Measurements from ENCODE around the gene HIVEP3.

Gene HIVEP3

DNA sequence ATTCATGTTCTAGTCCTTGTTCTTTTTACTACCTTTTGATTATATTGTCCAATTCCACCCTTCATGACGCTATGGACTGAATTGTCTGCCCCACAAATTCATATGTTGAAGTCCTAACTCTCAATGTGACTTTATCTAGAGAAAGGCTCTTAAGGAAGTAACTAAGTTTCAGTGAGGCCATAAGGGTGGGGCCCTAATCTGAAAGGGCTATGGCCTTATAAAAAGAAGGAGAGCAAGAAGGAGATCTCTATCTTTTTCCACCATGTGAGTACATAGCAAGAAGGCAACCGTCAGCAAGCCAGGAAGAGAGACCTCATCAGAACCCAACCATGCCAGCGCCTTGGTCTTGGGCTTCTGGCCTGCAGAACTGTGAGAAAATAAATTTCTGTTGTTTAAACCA is 95.9 kb downstream of the HIVEP3 start:
- no peak for TF ChIP-seq POLR2AphosphoS5 (IDR thresholded peaks at IDR 0.05; ENCODE audit: low read depth, low read length)
- no peak for TF ChIP-seq SIN3A (IDR thresholded peaks at IDR 0.05; ENCODE audit: borderline replicate concordance, insufficient read depth, low read length)
- TF ChIP-seq FOXP2 (optimal IDR thresholded peaks at IDR 0.05; ENCODE audit: borderline replicate concordance, extremely low read depth, extremely low read length, insufficient read depth) = no peak
- TF ChIP-seq TAF1 (IDR thresholded peaks at IDR 0.05; ENCODE audit: borderline replicate concordance, insufficient read depth, low read length) = no peak

DNA sequence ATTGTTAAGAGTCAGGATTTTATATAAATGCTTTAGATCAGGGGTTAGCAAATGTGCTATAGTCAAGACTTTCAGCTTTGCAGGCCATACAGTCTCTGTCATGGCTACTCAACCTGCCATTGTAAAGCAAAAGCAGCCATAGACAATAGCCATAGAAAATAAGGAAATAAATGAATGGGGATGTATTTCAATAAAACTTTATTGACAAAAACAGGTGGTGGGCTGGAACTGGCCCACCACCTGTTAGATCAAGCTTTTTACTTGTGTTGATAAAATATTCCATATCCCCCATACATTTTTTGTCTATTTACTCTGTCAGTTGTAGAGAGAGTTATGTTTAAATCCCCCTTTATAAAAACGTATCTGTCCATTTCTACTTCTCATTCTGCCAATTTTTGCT is 98.9 kb downstream of the HIVEP3 start:
- no peak for TF ChIP-seq FOXP2 (optimal IDR thresholded peaks at IDR 0.05; ENCODE audit: borderline replicate concordance, extremely low read depth, extremely low read length, insufficient read depth)
- no peak for TF ChIP-seq TAF1 (IDR thresholded peaks at IDR 0.05; ENCODE audit: borderline replicate concordance, insufficient read depth, low read length)
- no peak for TF ChIP-seq SIN3A (IDR thresholded peaks at IDR 0.05; ENCODE audit: borderline replicate concordance, insufficient read depth, low read length)
- TF ChIP-seq, protein P1, sequence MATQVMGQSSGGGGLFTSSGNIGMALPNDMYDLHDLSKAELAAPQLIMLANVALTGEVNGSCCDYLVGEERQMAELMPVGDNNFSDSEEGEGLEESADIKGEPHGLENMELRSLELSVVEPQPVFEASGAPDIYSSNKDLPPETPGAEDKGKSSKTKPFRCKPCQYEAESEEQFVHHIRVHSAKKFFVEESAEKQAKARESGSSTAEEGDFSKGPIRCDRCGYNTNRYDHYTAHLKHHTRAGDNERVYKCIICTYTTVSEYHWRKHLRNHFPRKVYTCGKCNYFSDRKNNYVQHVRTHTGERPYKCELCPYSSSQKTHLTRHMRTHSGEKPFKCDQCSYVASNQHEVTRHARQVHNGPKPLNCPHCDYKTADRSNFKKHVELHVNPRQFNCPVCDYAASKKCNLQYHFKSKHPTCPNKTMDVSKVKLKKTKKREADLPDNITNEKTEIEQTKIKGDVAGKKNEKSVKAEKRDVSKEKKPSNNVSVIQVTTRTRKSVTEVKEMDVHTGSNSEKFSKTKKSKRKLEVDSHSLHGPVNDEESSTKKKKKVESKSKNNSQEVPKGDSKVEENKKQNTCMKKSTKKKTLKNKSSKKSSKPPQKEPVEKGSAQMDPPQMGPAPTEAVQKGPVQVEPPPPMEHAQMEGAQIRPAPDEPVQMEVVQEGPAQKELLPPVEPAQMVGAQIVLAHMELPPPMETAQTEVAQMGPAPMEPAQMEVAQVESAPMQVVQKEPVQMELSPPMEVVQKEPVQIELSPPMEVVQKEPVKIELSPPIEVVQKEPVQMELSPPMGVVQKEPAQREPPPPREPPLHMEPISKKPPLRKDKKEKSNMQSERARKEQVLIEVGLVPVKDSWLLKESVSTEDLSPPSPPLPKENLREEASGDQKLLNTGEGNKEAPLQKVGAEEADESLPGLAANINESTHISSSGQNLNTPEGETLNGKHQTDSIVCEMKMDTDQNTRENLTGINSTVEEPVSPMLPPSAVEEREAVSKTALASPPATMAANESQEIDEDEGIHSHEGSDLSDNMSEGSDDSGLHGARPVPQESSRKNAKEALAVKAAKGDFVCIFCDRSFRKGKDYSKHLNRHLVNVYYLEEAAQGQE (IDR thresholded peaks at IDR 0.05; ENCODE audit: insufficient read depth in 1 of 2, low read depth in 2 of 2, low read length in 2 of 2) = no peak
- no peak for TF ChIP-seq POLR2AphosphoS5 (IDR thresholded peaks at IDR 0.05; ENCODE audit: low read depth, low read length)

DNA sequence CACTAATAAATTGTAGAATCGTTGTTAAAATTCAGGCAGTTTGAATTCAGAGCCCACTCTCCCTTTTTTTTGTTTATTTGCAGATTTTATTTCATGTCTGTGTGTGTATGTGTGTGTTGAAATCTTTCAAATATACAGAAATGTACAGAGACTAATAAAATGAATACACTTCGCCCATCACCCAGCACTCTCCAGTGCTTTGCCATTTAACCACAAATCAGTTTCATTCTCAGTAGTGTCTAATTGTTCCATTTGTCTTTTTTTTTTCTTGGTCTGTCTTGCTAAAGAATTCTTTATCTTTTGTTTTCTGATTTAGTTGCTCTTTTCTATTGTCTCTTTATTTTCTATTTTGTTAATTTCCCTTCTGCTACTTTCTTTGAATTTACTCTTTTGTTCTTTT is 99.7 kb downstream of the HIVEP3 start:
- no peak for TF ChIP-seq POLR2AphosphoS5 (IDR thresholded peaks at IDR 0.05; ENCODE audit: low read depth, low read length)
- TF ChIP-seq, protein P1 (IDR thresholded peaks at IDR 0.05; ENCODE audit: insufficient read depth in 1 of 2, low read depth in 2 of 2, low read length in 2 of 2) = no peak
- TF ChIP-seq SIN3A (IDR thresholded peaks at IDR 0.05; ENCODE audit: borderline replicate concordance, insufficient read depth, low read length) = no peak
- no peak for TF ChIP-seq FOXP2 (optimal IDR thresholded peaks at IDR 0.05; ENCODE audit: borderline replicate concordance, extremely low read depth, extremely low read length, insufficient read depth)
- TF ChIP-seq TAF1 (IDR thresholded peaks at IDR 0.05; ENCODE audit: borderline replicate concordance, insufficient read depth, low read length) = no peak

DNA sequence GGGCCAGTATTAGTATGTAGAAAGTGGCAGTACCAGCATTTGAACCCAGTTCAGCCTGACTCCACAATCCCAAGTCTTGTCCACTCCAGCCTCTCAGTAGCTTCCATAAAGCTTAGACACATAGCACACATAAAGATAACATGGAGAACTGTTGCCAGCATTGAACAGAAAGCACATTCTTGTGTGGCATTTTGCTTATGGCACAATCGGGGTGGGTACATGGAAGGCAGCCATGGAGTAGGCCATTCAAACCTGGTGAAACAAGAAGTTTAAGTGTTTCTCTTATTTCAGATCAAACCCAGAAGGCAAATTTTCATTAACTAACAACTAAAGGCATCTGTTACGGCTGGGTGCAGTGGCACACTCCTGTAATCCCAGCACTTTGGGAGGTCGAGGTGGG is 102.7 kb downstream of the HIVEP3 start:
- no peak for TF ChIP-seq SIN3A (IDR thresholded peaks at IDR 0.05; ENCODE audit: borderline replicate concordance, insufficient read depth, low read length)
- TF ChIP-seq POLR2AphosphoS5 (IDR thresholded peaks at IDR 0.05; ENCODE audit: low read depth, low read length) = no peak
- TF ChIP-seq TAF1 (IDR thresholded peaks at IDR 0.05; ENCODE audit: borderline replicate concordance, insufficient read depth, low read length) = no peak
- TF ChIP-seq FOXP2 (optimal IDR thresholded peaks at IDR 0.05; ENCODE audit: borderline replicate concordance, extremely low read depth, extremely low read length, insufficient read depth) = no peak
- TF ChIP-seq, protein P1 (IDR thresholded peaks at IDR 0.05; ENCODE audit: insufficient read depth in 1 of 2, low read depth in 2 of 2, low read length in 2 of 2) = no peak

DNA sequence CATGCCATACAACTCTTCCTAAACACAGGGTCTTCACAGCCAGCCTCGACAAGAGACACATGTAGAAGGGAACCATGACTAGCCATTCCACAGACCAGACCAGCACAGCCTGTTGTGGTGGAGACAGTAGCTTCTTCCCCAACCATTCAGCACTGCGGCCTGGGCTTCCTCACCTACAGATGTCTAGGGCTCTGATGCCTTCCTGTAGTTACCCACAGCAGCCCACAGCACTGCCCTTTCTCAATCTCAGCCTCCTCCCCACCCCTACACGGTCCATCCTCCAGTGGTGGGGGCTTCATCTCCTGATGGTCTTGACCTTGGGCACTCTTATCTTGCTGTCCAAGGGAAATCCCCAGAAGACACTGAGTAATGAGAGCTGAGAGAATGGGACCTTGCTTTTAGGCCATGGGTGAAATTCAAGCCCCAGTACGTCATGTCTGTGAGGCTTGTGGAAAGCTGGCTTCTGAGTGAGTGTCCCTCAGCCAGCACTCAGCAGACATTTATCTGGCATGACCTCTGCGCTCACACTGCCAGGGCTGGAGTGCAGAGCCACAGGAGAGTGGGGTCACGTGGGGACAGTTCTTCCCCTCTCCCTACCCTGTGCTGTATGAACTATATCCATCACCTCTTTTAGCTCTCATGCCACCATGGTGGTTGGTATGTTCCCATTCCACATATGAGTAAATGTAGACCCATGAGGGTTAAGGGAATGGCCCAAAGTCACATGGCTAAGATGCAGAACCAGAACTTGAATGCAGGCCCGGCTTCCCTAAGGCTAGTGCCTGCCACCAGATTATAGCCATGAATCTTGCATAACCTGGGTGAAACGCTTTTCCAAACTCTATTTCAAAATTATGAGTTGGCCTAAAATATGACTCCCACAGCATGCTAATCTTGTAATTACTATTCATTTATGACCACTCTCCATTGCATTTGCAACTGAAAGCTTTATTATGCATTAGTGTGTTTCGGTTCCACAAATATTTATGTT is 104.7 kb downstream of the HIVEP3 start:
- TF ChIP-seq FOXP2 (optimal IDR thresholded peaks at IDR 0.05; ENCODE audit: borderline replicate concordance, extremely low read depth, extremely low read length, insufficient read depth) (no peak), SIN3A (IDR thresholded peaks at IDR 0.05; ENCODE audit: borderline replicate concordance, insufficient read depth, low read length) (no peak), TAF1 (IDR thresholded peaks at IDR 0.05; ENCODE audit: borderline replicate concordance, insufficient read depth, low read length) (no peak), POLR2AphosphoS5 (IDR thresholded peaks at IDR 0.05; ENCODE audit: low read depth, low read length) (no peak)
- TF ChIP-seq, protein P1 (IDR thresholded peaks at IDR 0.05; ENCODE audit: insufficient read depth in 1 of 2, low read depth in 2 of 2, low read length in 2 of 2) = no peak
